B cell (primary cell): ENCODE data around the gene FCRL1. TPM values are rescaled to one million over a fixed set of nuclear protein-coding genes. Genes with fewer than 3 reads are reported as not detected.

Experiments used
- ATAC-seq: fragments of 200-7000 bp; cut with Tn5 transposase; one replicate; pipeline ENCODE4 v1.10.0; 2021; ENCODE audit warnings: low read depth, mild to moderate bottlenecking, moderate number of reproducible peaks, moderate library complexity
- CTCF ChIA-PET: fragments of 350-600 bp; sonication (Branson Sonifier 250); formaldehyde crosslinking; loops from one replicate; lab custom pipeline; 2021; ENCODE audit warnings: antibody characterized with exemption, inconsistent platforms; lab: Charles Lee
- POLR2A ChIA-PET: fragments of 350-600 bp; sonication (Branson Sonifier 250); formaldehyde crosslinking; loops from one replicate; lab custom pipeline; 2021; ENCODE audit warnings: antibody characterized with exemption; lab: Charles Lee
- DNase-seq: peaks from one replicate; pipeline ENCODE4 v3.0.0; 2013
- H2AFZ ChIP-seq: 2 replicates; pipeline ENCODE4 v1.6.1; 2012; ENCODE audit warnings: mild to moderate bottlenecking, low read depth, low read length; ENCODE audit not compliant: insufficient read depth, poor library complexity, severe bottlenecking
- H3K27ac ChIP-seq, 2 donors: 1 replicate in 1 of 2; 2 replicates in 1 of 2; pipeline ENCODE4 v1.5.1; 2012 to 2013; ENCODE audit warnings: low read length in 2 of 2, mild to moderate bottlenecking in 2 of 2, moderate library complexity in 1 of 2
- H3K27me3 ChIP-seq, 4 experiments: fragments of 200-600 bp in 1 of 4; sonication (generic) in 1 of 4; replicated peaks in 1 of 4; 1 replicate in 2 of 4; 2 replicates in 2 of 4; pipeline versions ENCODE4 v1.6.1 to v1.7.0; 2013 to 2016; ENCODE audit warnings: low read length in 3 of 4, mild to moderate bottlenecking in 2 of 4, mixed read lengths in 1 of 4, moderate library complexity in 1 of 4; ENCODE audit not compliant: insufficient read depth in 4 of 4, control insufficient read depth in 3 of 4; ENCODE audit errors: control extremely low read depth in 1 of 4
- H3K36me3 ChIP-seq, 2 experiments: replicated peaks in 1 of 2; 1 replicate in 1 of 2; 2 replicates in 1 of 2; pipeline versions ENCODE4 v1.6.1 to v1.7.1; 2013; ENCODE audit warnings: low read length in 1 of 2; ENCODE audit not compliant: insufficient read depth in 2 of 2, control insufficient read depth in 1 of 2; ENCODE audit errors: control extremely low read depth in 1 of 2, extremely low read depth in 1 of 2
- H3K4me1 ChIP-seq, 2 donors: fragments of 200-600 bp in 1 of 2; sonication (generic) in 1 of 2; 1 replicate in 1 of 2; 2 replicates in 1 of 2; pipeline versions ENCODE4 v1.5.1 to v1.6.1; 2013 to 2017; ENCODE audit warnings: low read length in 2 of 2; ENCODE audit not compliant: control insufficient read depth in 2 of 2, insufficient read depth in 2 of 2
- H3K4me2 ChIP-seq: replicated peaks from 2 replicates; pipeline ENCODE3; 2012; ENCODE audit warnings: mild to moderate bottlenecking, low read depth, low read length; ENCODE audit not compliant: poor library complexity, severe bottlenecking
- H3K4me3 ChIP-seq, 5 experiments: fragments of 200-600 bp in 1 of 5; sonication (generic) in 1 of 5; 1 replicate in 3 of 5; 2 replicates in 2 of 5; pipeline versions ENCODE4 v1.5.1 to v1.7.0; 2011 to 2016; ENCODE audit warnings: low read length in 4 of 5, mild to moderate bottlenecking in 4 of 5, low read depth in 2 of 5, control low read depth in 1 of 5, moderate library complexity in 1 of 5; ENCODE audit not compliant: insufficient read depth in 1 of 5; ENCODE audit errors: control extremely low read depth in 1 of 5, extremely low read depth in 1 of 5
- H3K79me2 ChIP-seq: fragments of 200-600 bp; sonication (generic); one replicate; pipeline ENCODE4 v1.6.0; 2016; ENCODE audit warnings: low read length; ENCODE audit not compliant: control insufficient read depth, insufficient read depth
- H3K9ac ChIP-seq: fragments of 200-600 bp; sonication (generic); 2 replicates; pipeline ENCODE4 v1.6.1; 2017; ENCODE audit warnings: mild to moderate bottlenecking, low read length, moderate library complexity
- H3K9me3 ChIP-seq, 3 donors: one replicate each; pipeline versions ENCODE4 v1.6.1 to v1.7.1; 2013; ENCODE audit warnings: low read length in 2 of 3; ENCODE audit not compliant: control insufficient read depth in 2 of 3, insufficient read depth in 1 of 3; ENCODE audit errors: control extremely low read depth in 1 of 3
- H4K20me1 ChIP-seq: 2 replicates; pipeline ENCODE4 v1.6.0; 2012; ENCODE audit warnings: mild to moderate bottlenecking, low read length; ENCODE audit not compliant: insufficient read depth, control insufficient read depth, poor library complexity, severe bottlenecking
- H3K27ac Mint-ChIP-seq: one replicate; pipeline ENCODE4 v1.8.0; 2021; ENCODE audit warnings: mixed read lengths
- H3K27me3 Mint-ChIP-seq: one replicate; pipeline ENCODE4 v1.8.0; 2021; ENCODE audit warnings: mixed read lengths
- H3K4me1 Mint-ChIP-seq: one replicate; pipeline ENCODE4 v1.8.0; 2021; ENCODE audit warnings: mixed read lengths
- H3K4me3 Mint-ChIP-seq: one replicate; pipeline ENCODE4 v1.8.0; 2021; ENCODE audit warnings: mixed read lengths
- H3K9me3 Mint-ChIP-seq: one replicate; pipeline ENCODE4 v1.8.0; 2022; ENCODE audit warnings: mixed read lengths; ENCODE audit not compliant: insufficient read depth
- CTCF ChIP-seq: fragments of 200-600 bp; IDR thresholded peaks from one replicate; pipeline ENCODE4 v1.8.0; 2022; ENCODE audit warnings: antibody characterized with exemption, mild to moderate bottlenecking
- EZH2 ChIP-seq: IDR thresholded peaks from 2 replicates; pipeline ENCODE4 v1.6.1; 2012; ENCODE audit warnings: borderline replicate concordance, low read depth, mild to moderate bottlenecking, moderate library complexity, low read length; ENCODE audit not compliant: insufficient read depth, poor library complexity, severe bottlenecking
- WGBS: methylation state at CpG from one replicate; pipeline ENCODE4 v1.1.5; 2013; ENCODE audit warnings: missing lambda C conversion rate; ENCODE audit not compliant: insufficient coverage; 5-methylcytosine and 5-hydroxymethylcytosine counted together
- intact Hi-C: fragments of 100-400 bp; cut with micrococcal nuclease; formaldehyde crosslinking; loops from one replicate; pipeline ENCODE4 v1.10.0; 2022
- polyA minus RNA-seq: library from RNA; depleted of rRNA, polyadenylated mRNA; stranded (reverse); fragments of >200 nt; gene quantifications from 2 replicates; pipeline ENCODE4 v1.2.3, GENCODE V29; 2012
- polyA plus RNA-seq: library from polyadenylated mRNA; depleted of rRNA; stranded (reverse); fragments of >200 nt; gene quantifications from 2 replicates; pipeline ENCODE4 v1.2.3, GENCODE V29; 2012
- total RNA-seq, 2 donors: library from RNA; stranded (reverse); fragments of 120-200 nt in 1 of 2; gene quantifications; 1 replicate in 1 of 2; 2 replicates in 1 of 2; pipeline versions ENCODE4 v1.2.3 to v1.2.4, GENCODE V29; 2013 to 2022

FCRL1 gene
- 277 and 306 TPM in 2 replicates for total RNA-seq
- total RNA-seq (2013) = 614 TPM
- 860 and 953 TPM in 2 replicates for polyA plus RNA-seq
- 545 and 827 TPM in 2 replicates for polyA minus RNA-seq

DNA sequence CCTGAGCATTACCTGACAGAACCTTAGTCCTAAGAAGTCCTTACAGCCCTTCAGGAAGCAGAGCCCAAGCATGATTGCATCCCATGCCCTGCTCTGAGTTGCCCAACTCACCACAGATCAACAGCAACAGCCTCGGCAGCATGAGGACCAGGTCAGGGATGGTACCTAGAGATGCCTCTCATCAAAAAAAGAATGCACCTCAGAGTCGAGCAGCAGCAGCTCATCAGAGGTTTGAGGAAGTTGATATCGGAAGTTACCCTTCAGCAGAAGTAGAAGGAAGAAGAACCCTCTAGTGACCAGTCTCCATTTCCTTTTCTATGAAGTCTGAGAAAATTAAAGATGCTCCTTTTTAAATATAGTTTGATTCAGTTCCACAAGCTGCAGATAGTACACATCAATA is at the start of gene FCRL1:
FCRL1 (minus strand) TSS at position 225 of the 400 bp plus-strand sequence; CDS start at position 142, 83 bp downstream.
- Histone ChIP-seq H3K79me2 (peaks cover 95% of the 10 kb centered on the region), H3K27me3 (no peaks in the 10 kb centered on the region), H4K20me1 (no peaks in the 10 kb centered on the region), H3K9ac (peak within 1 kb of the TSS; percentile 87), H3K9me3 (no peaks in the 10 kb centered on the region), H3K27ac (peak within 1 kb of the TSS; percentile 50 to 83), H3K4me2 (peak within 1 kb of the TSS; percentile 77), H2AFZ (peak within 1 kb of the TSS; percentile 39), H3K36me3 (peaks cover 0 to 4% of the 10 kb centered on the region in 2 experiments), H3K4me3 (peak within 1 kb of the TSS; percentile 66 to 97 (median 84)), H3K4me1 (peaks cover 20 to 23% of the 10 kb centered on the region in 2 donors)
- no CpG with 5 or more reads among the region's 3 CpGs for WGBS
- ATAC-seq (peak; percentile 86), DNase-seq (peak; percentile 77)
- Mint-ChIP-seq H3K27ac (no peak within 1 kb of the TSS), H3K27me3 (no peaks in the 10 kb centered on the region), H3K4me1 (peaks cover 55% of the 10 kb centered on the region), H3K4me3 (no peak within 1 kb of the TSS), H3K9me3 (no peaks in the 10 kb centered on the region)
- CTCF ChIA-PET = interaction anchor here (0.9 to 3.6 kb wide), 14 partner anchors 10 to 239 kb away, joined by 3 to 26 read pairs (median 6); no protein-coding TSS in a partner anchor
- TF ChIP-seq EZH2 = no peak
- no peak for TF ChIP-seq CTCF
- intact Hi-C loops = loop anchor here (1.0 to 2.0 kb wide), 4 partner anchors 14 to 46 kb away; no protein-coding TSS in a partner anchor
- POLR2A ChIA-PET = interaction anchor here (0.6 to 1.4 kb wide), 7 partner anchors 9 to 46 kb away, joined by 3 to 11 read pairs (median 3); no protein-coding TSS in a partner anchor

- Histone ChIP-seq H3K9ac (no peak overlapping the region), H3K27me3 (no peaks in the 10 kb centered on the region), H3K36me3 (no peaks in the 10 kb centered on the region), H3K4me1 (peaks cover 7 to 9% of the 10 kb centered on the region in 2 donors), H3K4me3 (no peak overlapping the region), H4K20me1 (no peaks in the 10 kb centered on the region), H2AFZ (no peak overlapping the region), H3K4me2 (no peak overlapping the region), H3K27ac (no peak overlapping the region), H3K79me2 (no peaks in the 10 kb centered on the region), H3K9me3 (no peaks in the 10 kb centered on the region)
- intact Hi-C loops = loop anchor here (10.0 kb wide), 1 partner anchor 494 kb away; no protein-coding TSS in a partner anchor
- 100% methylated on average over 1 of the region's 1 CpG for WGBS
- peaks cover 13% of the 10 kb centered on the region for H3K4me1 Mint-ChIP-seq
- ATAC-seq (no peak), DNase-seq (no peak)
- H3K27me3 Mint-ChIP-seq = no peaks in the 10 kb centered on the region
- no peak overlapping the region for H3K27ac Mint-ChIP-seq
- TF ChIP-seq CTCF (no peak), EZH2 (no peak)
- H3K9me3 Mint-ChIP-seq = no peaks in the 10 kb centered on the region
- H3K4me3 Mint-ChIP-seq = no peak overlapping the region
- ChIA-PET CTCF (interaction anchor here (0.9 to 1.5 kb wide), 2 partner anchors 13 to 289 kb away, joined by 3 to 4 read pairs; no protein-coding TSS in a partner anchor), POLR2A (no interaction called here)
Observed at GRCh38 chr1:157868654-157869053, 48.7 kb upstream of the FCRL1 start.
